Retinal pigment epithelial cell (primary cell): ENCODE data around the gene TIAM2.

Experiments used
- DNase-seq: peaks from one replicate; pipeline ENCODE4 v3.0.0-alpha.2; 2010; ENCODE audit warnings: low read depth
- H3K4me3 ChIP-seq: 2 replicates; pipeline ENCODE4 v1.5.1; 2011; ENCODE audit warnings: mild to moderate bottlenecking, low read length, control low read depth, moderate library complexity
- TF ChIP-seq, protein P1 (sequence below): conservative IDR thresholded peaks from 2 replicates; pipeline ENCODE4 v1.5.1; 2011; ENCODE audit warnings: low read depth, low read length, control low read depth, inconsistent platforms

TIAM2 gene

DNA sequence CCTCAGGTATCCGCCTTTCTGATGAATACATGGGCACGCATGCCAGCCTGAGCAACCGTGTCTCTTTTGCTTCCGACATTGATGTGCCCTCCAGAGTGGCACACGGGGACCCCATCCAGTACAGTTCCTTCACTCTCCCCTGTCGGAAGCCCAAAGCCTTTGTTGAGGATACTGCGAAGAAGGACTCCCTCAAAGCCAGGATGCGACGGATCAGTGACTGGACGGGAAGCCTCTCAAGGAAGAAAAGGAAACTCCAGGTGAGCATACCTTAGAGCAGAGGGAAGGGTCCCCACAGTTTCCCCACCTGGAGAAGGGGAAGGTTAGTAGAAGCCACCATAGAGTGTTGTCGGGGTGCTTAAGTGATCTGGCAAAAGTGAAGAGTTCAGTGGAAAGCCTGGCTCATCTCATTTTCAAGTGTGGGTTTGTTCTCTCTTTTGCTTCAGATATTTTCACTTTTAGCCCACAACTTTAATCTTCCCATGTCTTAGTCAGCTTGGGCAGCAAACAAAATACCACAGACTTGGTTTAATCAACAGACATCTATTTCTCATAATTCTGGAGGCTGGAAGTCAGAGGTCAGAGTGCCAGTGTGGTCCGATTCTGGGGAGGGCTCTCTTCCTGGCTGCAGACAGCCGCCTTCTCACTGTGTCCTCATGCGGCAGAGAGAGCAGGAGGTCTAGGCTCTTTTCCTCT, 135.2 kb downstream of the TIAM2 start:
- DNase-seq: no peak
- TF ChIP-seq, protein P1, sequence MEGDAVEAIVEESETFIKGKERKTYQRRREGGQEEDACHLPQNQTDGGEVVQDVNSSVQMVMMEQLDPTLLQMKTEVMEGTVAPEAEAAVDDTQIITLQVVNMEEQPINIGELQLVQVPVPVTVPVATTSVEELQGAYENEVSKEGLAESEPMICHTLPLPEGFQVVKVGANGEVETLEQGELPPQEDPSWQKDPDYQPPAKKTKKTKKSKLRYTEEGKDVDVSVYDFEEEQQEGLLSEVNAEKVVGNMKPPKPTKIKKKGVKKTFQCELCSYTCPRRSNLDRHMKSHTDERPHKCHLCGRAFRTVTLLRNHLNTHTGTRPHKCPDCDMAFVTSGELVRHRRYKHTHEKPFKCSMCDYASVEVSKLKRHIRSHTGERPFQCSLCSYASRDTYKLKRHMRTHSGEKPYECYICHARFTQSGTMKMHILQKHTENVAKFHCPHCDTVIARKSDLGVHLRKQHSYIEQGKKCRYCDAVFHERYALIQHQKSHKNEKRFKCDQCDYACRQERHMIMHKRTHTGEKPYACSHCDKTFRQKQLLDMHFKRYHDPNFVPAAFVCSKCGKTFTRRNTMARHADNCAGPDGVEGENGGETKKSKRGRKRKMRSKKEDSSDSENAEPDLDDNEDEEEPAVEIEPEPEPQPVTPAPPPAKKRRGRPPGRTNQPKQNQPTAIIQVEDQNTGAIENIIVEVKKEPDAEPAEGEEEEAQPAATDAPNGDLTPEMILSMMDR: no peak
- no peak overlapping the region for H3K4me3 ChIP-seq

DNA sequence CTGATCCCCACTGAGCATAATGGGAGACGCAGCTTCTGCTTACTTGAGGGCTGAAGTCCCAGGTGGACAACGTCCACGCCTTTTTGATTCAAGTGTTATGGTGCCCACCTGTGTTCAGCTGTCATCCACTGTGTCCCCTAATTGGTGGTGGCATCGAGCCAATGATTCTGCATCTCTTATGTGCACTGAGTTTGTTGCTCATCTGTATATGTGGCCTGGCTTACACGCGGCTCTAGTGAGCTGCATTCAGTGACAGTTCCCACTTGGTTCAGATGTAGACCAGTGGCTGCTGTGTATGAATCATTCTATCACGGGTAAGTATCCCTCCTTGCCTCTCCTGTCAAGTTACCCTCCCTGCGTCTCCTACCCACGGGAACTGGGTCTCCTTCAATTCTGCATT, 137.5 kb downstream of the TIAM2 start:
- H3K4me3 ChIP-seq: no peak overlapping the region
- TF ChIP-seq, protein P1: no peak
- DNase-seq: no peak

DNA sequence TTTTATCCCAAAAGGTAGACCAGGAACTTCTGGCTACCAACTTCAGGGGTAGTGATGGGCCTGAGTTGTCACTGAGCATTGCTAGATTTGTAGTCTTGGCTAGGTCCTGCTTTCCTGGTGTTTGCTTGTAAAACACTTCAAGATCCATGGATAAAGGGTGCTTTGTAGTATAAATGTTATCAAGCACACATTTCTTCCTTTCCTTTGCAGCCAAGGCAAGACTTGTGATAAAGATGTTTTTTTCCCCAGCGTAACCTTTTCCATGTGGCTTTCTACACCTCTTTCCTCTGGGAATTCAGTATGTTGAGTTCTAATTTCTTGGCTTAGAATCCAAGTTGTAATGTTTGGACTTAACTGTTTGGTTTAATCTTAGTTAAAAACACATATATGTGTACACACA, 145.9 kb downstream of the TIAM2 start:
- DNase-seq: no peak
- TF ChIP-seq, protein P1: no peak
- H3K4me3 ChIP-seq: no peak overlapping the region

- no peak for DNase-seq
- TF ChIP-seq, protein P1: no peak
- no peak overlapping the region for H3K4me3 ChIP-seq
Measured at GRCh38 chr6:155141512-155141911, 146.4 kb downstream of the TIAM2 start.

DNA sequence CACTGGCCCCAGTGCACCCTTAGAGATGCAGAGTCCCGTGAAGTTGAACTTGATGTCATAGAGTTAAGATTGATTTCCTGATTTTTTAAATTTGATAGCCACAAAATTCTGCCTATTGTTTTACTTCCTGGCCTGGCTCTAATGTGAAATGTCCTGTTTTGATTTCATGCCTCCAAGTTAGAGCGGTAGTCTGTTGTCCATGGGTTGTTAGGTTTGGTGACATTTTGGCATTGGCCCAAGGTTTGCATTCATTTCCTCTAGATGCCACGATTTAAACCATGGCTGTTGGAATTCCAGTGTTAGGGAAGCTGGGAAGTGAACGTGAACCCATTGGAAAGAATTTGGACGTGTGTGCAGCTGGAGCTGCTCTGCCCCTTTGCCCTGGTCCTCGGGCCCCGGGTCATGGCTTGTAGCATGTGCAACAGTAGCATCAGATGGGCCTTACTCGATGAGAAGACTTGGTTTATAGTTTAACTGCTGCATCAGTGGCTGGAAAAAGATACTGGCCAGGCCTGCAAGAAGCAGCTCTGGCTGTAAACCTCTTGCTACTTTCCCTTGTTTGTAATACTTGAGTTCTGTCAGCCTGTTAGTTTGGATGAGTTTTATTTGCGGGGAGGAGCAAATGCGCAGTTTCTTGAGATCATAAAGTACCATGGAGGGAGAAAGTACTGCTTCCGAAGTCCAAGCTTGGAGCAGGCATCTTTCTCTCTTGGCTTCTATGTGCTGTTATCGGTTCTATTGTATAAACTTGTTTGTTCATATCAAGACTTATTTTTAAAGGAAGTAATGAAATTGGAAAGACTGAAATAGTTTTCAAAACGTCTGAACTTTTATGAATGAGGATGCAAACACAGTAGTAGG, 147.3 kb downstream of the TIAM2 start:
- no peak overlapping the region for H3K4me3 ChIP-seq
- DNase-seq: no peak
- TF ChIP-seq, protein P1: no peak

DNA sequence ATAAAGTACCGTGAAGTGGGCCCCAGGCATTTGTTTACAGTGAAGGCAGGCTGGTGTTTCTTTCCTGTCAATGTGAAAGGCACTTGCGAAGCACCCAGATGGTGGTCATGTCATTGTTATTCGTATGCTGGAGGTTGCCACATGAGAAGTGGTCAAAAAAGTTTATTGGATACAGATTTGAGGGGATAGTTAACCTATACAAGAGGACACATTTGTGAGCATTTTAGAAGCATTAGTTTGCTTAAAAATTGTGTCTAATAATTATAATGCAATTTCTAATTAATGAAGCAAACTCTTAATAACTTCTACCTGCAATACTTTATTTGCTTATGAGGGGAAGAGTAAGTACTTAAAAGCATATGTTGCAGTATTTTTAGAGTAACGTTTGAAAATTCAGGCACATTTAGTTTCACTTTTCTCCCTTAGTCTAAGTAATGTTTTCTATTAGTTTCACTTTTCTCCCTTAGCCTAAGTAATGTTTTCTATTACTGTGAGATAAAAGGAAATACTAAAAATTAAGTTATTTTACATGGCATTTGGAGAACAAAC, 148.0 kb downstream of the TIAM2 start:
- no peak overlapping the region for H3K4me3 ChIP-seq
- no peak for DNase-seq
- TF ChIP-seq, protein P1: no peak
